Choroid plexus epithelial cell (primary cell): ENCODE measurements around the gene MAN1B1.

Source experiments
- DNase-seq: peaks from one replicate; pipeline ENCODE4 v3.0.0-alpha.2; 2010; ENCODE audit warnings: low read depth
- H3K4me3 ChIP-seq: 2 replicates; pipeline ENCODE4 v1.5.1; 2011; ENCODE audit warnings: low read depth, mild to moderate bottlenecking, control low read depth, low read length, moderate library complexity
- CTCF ChIP-seq: conservative IDR thresholded peaks from 2 replicates; pipeline ENCODE4 v1.5.1; 2011; ENCODE audit warnings: low read depth, mild to moderate bottlenecking, control low read depth, inconsistent platforms, low read length, moderate library complexity

The MAN1B1 gene

DNA sequence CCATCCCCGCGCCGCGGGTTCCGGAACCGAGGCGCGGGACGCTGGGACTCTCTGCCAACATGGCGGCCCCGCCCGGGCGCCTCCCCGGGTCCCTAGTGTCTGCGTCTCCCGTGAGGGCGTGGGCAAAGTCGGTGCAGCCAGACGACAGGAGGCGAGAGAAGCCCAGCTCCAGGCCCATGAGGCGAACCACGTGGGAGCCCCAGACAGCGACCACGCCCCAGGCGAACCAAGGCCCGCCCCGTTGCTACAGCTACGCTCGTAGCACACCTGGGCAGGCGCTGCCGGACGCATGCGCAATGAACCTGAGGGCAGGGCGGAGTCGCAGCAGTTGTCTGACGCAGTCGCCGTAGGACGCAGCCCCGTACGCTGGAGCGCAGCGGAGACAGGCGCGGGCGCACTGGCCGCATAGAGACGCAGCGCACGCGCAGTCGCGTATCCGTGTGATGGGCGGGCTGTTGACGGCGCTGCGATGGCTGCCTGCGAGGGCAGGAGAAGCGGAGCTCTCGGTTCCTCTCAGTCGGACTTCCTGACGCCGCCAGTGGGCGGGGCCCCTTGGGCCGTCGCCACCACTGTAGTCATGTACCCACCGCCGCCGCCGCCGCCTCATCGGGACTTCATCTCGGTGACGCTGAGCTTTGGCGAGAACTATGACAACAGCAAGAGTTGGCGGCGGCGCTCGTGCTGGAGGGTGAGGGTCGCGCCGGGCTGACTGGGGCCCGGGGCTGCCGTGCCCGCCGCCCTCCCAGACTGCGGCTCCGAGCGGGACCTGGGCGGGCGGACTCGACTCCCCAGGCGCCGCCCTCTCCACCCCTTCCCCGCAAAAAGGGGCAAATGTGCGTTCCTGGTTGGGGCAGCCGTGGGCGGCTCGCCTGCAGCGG lies at the start of gene MAN1B1:
MAN1B1 (plus strand) TSS at position 455 of the 878 bp plus-strand sequence; CDS start at position 470, 15 bp downstream.
- TF ChIP-seq CTCF, result no peak
- peak within 1 kb of the TSS; percentile 77 for H3K4me3 ChIP-seq
- DNase-seq, result peak; percentile 99

GRCh38 chr9:137037035-137037434 lies 49.8 kb upstream of the MAN1B1 start:
- no peak for TF ChIP-seq CTCF
- DNase-seq, result no peak
- no peak overlapping the region for H3K4me3 ChIP-seq

DNA sequence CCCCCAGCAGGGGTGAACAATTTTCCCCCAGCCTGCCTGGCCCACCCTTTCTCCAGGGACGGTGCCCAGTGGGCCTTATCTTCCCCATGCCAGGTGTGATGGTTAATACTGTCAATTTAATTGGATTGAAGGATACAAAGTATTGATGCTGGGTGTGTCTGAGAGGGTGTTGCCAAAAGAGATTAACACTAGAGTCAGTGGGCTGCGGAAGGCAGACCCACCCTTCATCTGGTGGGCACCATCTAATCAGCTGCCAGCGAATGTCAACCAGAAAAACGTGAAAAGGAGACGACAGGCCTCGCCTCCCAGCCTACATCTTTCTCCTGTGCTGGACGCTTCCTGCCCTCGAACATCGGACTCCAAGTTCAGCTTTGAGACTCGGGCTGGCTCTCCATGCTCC lies 49.3 kb upstream of the MAN1B1 start:
- H3K4me3 ChIP-seq, result no peak overlapping the region
- no peak for TF ChIP-seq CTCF
- DNase-seq, result no peak

DNA sequence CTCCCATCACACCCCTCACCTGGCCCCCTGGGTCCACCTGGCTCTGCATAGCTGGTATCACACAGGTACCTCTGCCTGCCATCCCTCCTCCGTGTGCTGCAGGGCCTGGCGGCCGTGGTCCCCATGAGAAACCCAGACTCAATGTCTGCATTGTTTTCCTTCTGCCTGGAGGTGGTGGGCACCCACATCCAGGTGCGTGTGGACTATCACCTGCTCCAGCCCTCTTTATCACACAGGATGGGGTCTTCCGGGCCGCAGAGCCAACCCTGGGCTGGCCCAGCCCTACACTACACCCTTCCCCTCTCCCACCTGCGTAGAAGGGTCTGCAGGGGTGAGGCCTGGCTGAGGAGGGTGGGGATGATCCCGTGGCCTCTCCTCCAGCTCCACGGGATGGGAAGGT lies 47.9 kb upstream of the MAN1B1 start:
- no peak for DNase-seq
- H3K4me3 ChIP-seq, result no peak overlapping the region
- TF ChIP-seq CTCF, result no peak

GRCh38 chr9:137039611-137040366 lies 47.0 kb upstream of the MAN1B1 start:
- no peak for DNase-seq
- TF ChIP-seq CTCF, result no peak
- no peak overlapping the region for H3K4me3 ChIP-seq

- no peak overlapping the region for H3K4me3 ChIP-seq
- DNase-seq, result no peak
- TF ChIP-seq CTCF, result no peak
Observed at GRCh38 chr9:137040568-137040967, 46.2 kb upstream of the MAN1B1 start.
